ENCODE data around the gene GMIP.
"Not testable (repeated sequence)": the region's sequence is repeated elsewhere in the genome, so short reads cannot be mapped to it uniquely, and the experiment has no call there.

GRCh38 chr19:19606686-19607085 lies 36.8 kb downstream of the GMIP start:
- not testable (repeated sequence) for TF ChIP-seq POLR2AphosphoS5 (IDR thresholded peaks at IDR 0.05; ENCODE audit: low read depth, low read length); CTCF (IDR thresholded peaks at IDR 0.05); SIN3A (IDR thresholded peaks at IDR 0.05; ENCODE audit: borderline replicate concordance, insufficient read depth, low read depth, low read length); REST (IDR thresholded peaks at IDR 0.05; ENCODE audit: insufficient read depth in 1 of 2, low read depth in 2 of 2, low read length in 1 of 2); TCF7L2 (IDR thresholded peaks at IDR 0.05; ENCODE audit: low read depth, low read length)

Data from Panc1 (cell line).